Vagina (tissue), 2 donors: ENCODE data around the gene RRAS.

ENCODE experiments used
- POLR2AphosphoS5 ChIP-seq, 2 donors: sonication (generic); formaldehyde crosslinking; IDR thresholded peaks; one replicate each; pipeline ENCODE4 v1.9.0; 2017; ENCODE audit warnings: antibody characterized with exemption in 2 of 2, mild to moderate bottlenecking in 2 of 2, low read depth in 1 of 2; ENCODE audit not compliant: insufficient read depth in 1 of 2
- TF ChIP-seq, protein P1 (sequence below), 3 experiments: fragments of 450-650 bp in 2 of 3; fragments of 200-600 bp in 1 of 3; sonication (generic) in 1 of 3; IDR thresholded peaks; one replicate each; pipeline ENCODE4 v1.5.1; 2017 to 2019; ENCODE audit warnings: antibody characterized with exemption in 3 of 3, mild to moderate bottlenecking in 2 of 3, moderate library complexity in 2 of 3

DNA sequence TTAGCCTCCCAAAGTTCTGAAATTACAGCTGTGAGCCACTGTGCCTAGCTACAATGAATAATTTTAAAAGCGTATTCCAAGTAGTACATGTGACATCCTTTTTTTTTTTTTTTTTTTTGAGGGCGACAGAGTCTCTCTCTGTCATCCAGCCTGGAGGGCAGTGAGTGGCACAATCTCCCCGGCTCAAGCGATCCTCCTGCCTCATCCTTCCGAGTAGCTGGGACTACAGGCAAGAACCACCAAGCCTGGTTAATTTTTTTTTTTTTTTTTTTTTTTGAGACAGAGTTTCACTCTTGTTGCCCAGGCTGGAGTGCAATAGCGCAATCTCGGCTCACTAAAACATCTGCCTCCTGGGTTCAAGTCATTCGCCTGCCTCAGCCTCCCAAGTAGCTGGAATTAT, 52.7 kb downstream of the RRAS start:
- TF ChIP-seq, protein P1, sequence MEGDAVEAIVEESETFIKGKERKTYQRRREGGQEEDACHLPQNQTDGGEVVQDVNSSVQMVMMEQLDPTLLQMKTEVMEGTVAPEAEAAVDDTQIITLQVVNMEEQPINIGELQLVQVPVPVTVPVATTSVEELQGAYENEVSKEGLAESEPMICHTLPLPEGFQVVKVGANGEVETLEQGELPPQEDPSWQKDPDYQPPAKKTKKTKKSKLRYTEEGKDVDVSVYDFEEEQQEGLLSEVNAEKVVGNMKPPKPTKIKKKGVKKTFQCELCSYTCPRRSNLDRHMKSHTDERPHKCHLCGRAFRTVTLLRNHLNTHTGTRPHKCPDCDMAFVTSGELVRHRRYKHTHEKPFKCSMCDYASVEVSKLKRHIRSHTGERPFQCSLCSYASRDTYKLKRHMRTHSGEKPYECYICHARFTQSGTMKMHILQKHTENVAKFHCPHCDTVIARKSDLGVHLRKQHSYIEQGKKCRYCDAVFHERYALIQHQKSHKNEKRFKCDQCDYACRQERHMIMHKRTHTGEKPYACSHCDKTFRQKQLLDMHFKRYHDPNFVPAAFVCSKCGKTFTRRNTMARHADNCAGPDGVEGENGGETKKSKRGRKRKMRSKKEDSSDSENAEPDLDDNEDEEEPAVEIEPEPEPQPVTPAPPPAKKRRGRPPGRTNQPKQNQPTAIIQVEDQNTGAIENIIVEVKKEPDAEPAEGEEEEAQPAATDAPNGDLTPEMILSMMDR (IDR thresholded peaks at IDR 0.05): no peak
- no peak for TF ChIP-seq POLR2AphosphoS5 (IDR thresholded peaks at IDR 0.05; ENCODE audit: insufficient read depth in 1 of 2, low read depth in 1 of 2)
